Measurements from ENCODE around the gene ADCY5.

GRCh38 chr3:123410149-123410515 is 38.8 kb downstream of the ADCY5 start:
- TF ChIP-seq, protein P1, sequence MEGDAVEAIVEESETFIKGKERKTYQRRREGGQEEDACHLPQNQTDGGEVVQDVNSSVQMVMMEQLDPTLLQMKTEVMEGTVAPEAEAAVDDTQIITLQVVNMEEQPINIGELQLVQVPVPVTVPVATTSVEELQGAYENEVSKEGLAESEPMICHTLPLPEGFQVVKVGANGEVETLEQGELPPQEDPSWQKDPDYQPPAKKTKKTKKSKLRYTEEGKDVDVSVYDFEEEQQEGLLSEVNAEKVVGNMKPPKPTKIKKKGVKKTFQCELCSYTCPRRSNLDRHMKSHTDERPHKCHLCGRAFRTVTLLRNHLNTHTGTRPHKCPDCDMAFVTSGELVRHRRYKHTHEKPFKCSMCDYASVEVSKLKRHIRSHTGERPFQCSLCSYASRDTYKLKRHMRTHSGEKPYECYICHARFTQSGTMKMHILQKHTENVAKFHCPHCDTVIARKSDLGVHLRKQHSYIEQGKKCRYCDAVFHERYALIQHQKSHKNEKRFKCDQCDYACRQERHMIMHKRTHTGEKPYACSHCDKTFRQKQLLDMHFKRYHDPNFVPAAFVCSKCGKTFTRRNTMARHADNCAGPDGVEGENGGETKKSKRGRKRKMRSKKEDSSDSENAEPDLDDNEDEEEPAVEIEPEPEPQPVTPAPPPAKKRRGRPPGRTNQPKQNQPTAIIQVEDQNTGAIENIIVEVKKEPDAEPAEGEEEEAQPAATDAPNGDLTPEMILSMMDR (IDR thresholded peaks at IDR 0.05), result no peak
- TF ChIP-seq POLR2A (IDR thresholded peaks at IDR 0.05), result no peak

All from lower leg skin (tissue), 3 donors.